Testis (tissue), 3 donors: ENCODE results near the gene DNAJC5. TPM values are rescaled to one million over a fixed set of nuclear protein-coding genes. Genes with fewer than 3 reads are reported as not detected.
"Not testable (repeated sequence)": the region's sequence is repeated elsewhere in the genome, so short reads cannot be mapped to it uniquely, and the experiment has no call there.

Source experiments
- DNase-seq: peaks from one replicate; pipeline ENCODE4 v3.0.0-alpha.2; 2019
- H3K27ac ChIP-seq, 2 donors: fragments of 200-600 bp; sonication (generic); one replicate each; pipeline ENCODE4 v1.5.1; 2019
- H3K27me3 ChIP-seq: fragments of 200-600 bp; sonication (generic); one replicate; pipeline ENCODE4 v1.5.1; 2019
- H3K36me3 ChIP-seq: fragments of 200-600 bp; sonication (generic); one replicate; pipeline ENCODE4 v1.5.1; 2017; ENCODE audit warnings: low read depth; ENCODE audit errors: missing control alignments
- H3K4me1 ChIP-seq: fragments of 200-600 bp; sonication (generic); one replicate; pipeline ENCODE4 v1.5.1; 2019
- H3K4me3 ChIP-seq, 2 donors: fragments of 200-600 bp; sonication (generic); one replicate each; pipeline ENCODE4 v1.5.1; 2017 to 2019
- H3K9me3 ChIP-seq: fragments of 200-600 bp; sonication (generic); one replicate; pipeline ENCODE4 v1.5.1; 2017
- POLR2A ChIP-seq: fragments of 450-650 bp; IDR thresholded peaks from one replicate; pipeline ENCODE4 v1.6.1; 2017; ENCODE audit warnings: antibody characterized with exemption, mild to moderate bottlenecking, moderate library complexity
- WGBS, 2 donors: methylation state at CpG; one replicate each; pipeline ENCODE4 v1.1.5; 2018; 5-methylcytosine and 5-hydroxymethylcytosine counted together
- intact Hi-C: fragments of 100-400 bp; cut with DNase I; formaldehyde crosslinking; loops from one replicate; pipeline ENCODE4 v1.15.1; 2023; ENCODE audit warnings: low total_unique reads
- polyA plus RNA-seq: library from polyadenylated mRNA; stranded (reverse); fragments of 350-450 nt; fragmentation: Illumina TruSeq; extraction: RNeasy Lipid Tissue Mini Kit (QIAGEN cat#74804); gene quantifications from one replicate; pipeline ENCODE4 v1.2.3, GENCODE V29; 2014; ENCODE audit warnings: low read depth, low replicate concordance; ENCODE audit not compliant: insufficient read depth
- total RNA-seq, 2 donors: library from RNA; depleted of rRNA; stranded (reverse); fragments of >200 nt; gene quantifications; one replicate each; pipeline ENCODE4 v1.2.3, GENCODE V29; 2016
- TF ChIP-seq, protein P1 (sequence below), 3 experiments: fragments of 450-650 bp in 2 of 3; fragments of 200-600 bp in 1 of 3; sonication (generic) in 1 of 3; IDR thresholded peaks; one replicate each; pipeline ENCODE4 v1.5.1; 2016 to 2019; ENCODE audit warnings: antibody characterized with exemption in 3 of 3, mild to moderate bottlenecking in 2 of 3, moderate library complexity in 1 of 3

Gene DNAJC5
- total and polyA plus RNA-seq, 3 donors from 2014 or later, result 35.6 to 64.8 (median 58.2) TPM

DNA sequence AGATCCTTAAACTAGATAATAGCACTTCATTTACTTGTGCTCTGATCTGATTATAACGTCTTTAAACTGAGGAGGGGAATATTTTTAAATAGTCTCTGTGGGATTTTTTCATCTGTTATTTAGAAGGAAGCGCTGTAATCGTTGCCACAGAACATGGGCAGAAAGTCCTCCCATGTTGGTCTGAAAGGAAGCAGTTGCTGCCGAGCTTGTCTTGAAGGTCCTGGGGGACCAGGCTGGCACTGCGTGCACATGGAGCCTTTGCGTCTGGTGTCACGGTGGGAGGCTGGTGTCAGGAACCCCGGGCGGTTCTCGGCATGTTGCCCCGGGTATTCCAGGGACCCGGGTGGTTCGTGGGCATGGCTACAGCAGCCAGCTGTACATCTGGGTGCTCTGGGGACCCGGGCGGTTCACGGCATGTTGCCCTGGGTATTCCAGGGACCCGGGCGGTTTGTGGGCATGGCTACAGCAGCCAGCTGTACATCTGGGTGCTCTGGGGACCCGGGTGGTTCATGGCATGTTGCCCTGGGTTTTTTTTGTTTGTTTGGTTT, 18.4 kb upstream of the DNAJC5 start:
- TF ChIP-seq, protein P1, sequence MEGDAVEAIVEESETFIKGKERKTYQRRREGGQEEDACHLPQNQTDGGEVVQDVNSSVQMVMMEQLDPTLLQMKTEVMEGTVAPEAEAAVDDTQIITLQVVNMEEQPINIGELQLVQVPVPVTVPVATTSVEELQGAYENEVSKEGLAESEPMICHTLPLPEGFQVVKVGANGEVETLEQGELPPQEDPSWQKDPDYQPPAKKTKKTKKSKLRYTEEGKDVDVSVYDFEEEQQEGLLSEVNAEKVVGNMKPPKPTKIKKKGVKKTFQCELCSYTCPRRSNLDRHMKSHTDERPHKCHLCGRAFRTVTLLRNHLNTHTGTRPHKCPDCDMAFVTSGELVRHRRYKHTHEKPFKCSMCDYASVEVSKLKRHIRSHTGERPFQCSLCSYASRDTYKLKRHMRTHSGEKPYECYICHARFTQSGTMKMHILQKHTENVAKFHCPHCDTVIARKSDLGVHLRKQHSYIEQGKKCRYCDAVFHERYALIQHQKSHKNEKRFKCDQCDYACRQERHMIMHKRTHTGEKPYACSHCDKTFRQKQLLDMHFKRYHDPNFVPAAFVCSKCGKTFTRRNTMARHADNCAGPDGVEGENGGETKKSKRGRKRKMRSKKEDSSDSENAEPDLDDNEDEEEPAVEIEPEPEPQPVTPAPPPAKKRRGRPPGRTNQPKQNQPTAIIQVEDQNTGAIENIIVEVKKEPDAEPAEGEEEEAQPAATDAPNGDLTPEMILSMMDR (IDR thresholded peaks at IDR 0.05), result no peak
- no peak for TF ChIP-seq POLR2A
- 88 to 91% methylated on average over 16 to 19 of the region's 19 CpGs for WGBS, 2 donors
- intact Hi-C loops, result no loop called here
- H3K36me3 ChIP-seq, result no peaks in the 10 kb centered on the region
- H3K27ac ChIP-seq, result no peak overlapping the region
- no peaks in the 10 kb centered on the region for H3K27me3 ChIP-seq
- no peak for DNase-seq
- no peak overlapping the region for H3K4me3 ChIP-seq
- no peaks in the 10 kb centered on the region for H3K9me3 ChIP-seq
- no peaks in the 10 kb centered on the region for H3K4me1 ChIP-seq

DNA sequence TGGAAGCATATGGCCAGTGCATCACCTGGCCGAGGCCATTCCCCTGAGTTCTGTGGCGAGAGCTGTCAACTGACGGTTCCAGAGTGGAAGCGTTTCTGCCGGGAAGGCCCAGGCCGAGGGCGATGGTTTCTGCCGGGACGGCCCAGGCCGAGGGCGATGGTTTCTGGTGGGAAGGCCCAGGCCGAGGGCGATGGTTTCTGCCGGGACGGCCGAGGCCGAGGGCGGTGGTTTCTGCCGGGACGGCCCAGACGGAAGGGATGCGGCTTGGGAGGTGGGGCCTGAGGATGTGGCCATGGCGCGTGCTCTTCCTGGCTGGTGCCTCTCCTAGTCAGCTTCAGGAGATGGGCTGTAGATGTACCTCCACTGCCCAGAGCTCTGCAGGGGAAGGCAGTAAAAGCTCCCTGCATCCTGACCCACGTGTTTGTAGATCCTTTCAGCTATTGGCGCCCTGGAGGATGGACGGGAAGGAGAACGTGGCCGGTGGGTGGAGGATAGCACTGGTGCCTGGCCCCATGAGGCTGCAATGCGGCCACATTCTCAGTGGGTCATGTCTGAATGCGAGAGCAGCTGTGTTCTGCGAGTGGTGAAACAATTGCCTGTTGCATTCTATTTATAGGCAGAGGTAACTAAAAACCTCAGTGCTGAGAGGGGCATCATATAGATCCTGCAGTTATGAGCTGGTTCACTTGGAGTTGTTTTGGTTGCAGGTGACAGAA, 17.0 kb upstream of the DNAJC5 start:
- intact Hi-C loops, result no loop called here
- Histone ChIP-seq H3K9me3 (no peaks in the 10 kb centered on the region), H3K36me3 (no peaks in the 10 kb centered on the region), H3K27me3 (no peaks in the 10 kb centered on the region), H3K4me1 (no peaks in the 10 kb centered on the region), H3K27ac (no peak overlapping the region), H3K4me3 (no peak overlapping the region)
- DNase-seq, result no peak
- 87 to 95% methylated on average over 21 to 32 of the region's 32 CpGs for WGBS, 2 donors
- TF ChIP-seq POLR2A, result no peak
- TF ChIP-seq, protein P1 (IDR thresholded peaks at IDR 0.05), result no peak

DNA sequence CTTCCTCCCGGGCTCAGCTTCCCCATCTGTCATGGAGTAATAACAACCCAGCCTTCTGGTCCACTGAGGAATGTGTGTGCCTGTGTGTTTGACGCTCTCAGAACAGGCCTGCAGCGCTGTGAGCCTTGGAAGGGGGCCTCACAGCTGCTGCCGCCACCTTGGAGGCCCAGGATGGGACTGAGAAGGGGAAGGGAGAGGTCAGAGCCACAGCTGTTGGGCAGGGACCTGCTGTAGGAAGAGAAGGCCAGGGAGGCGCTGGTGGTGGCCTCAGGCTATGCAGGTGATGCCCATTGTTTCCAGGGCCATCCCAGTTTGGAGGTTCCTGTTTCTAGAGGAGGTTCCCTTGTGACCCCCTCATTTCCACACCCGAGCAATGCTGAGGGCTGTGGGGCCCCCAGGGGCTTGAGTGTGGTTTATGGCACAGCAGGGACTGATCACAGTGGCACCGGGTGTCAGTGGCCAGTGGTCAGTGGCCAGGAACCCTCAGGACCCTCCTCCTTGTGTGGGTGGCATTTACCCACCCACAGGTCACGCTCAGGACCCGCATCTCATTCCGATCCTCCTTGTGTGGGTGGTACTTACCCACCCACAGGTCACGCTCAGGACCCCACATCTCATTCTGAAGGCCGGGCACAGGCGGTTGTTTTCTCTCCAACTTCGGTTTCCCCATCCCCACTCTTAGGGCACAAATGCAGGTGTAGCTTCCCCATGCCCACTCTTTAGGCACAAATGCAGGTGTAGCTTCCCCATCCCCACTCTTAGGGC, 15.8 kb upstream of the DNAJC5 start:
- H3K4me1 ChIP-seq, result no peaks in the 10 kb centered on the region
- TF ChIP-seq POLR2A, result no peak
- TF ChIP-seq, protein P1 (IDR thresholded peaks at IDR 0.05), result no peak
- intact Hi-C loops, result no loop called here
- H3K4me3 ChIP-seq, result no peak overlapping the region
- 89 to 93% methylated on average over 7 to 14 of the region's 14 CpGs for WGBS, 2 donors
- H3K27me3 ChIP-seq, result no peaks in the 10 kb centered on the region
- H3K27ac ChIP-seq, result no peak overlapping the region
- DNase-seq, result no peak
- H3K9me3 ChIP-seq, result no peaks in the 10 kb centered on the region
- H3K36me3 ChIP-seq, result no peaks in the 10 kb centered on the region

DNA sequence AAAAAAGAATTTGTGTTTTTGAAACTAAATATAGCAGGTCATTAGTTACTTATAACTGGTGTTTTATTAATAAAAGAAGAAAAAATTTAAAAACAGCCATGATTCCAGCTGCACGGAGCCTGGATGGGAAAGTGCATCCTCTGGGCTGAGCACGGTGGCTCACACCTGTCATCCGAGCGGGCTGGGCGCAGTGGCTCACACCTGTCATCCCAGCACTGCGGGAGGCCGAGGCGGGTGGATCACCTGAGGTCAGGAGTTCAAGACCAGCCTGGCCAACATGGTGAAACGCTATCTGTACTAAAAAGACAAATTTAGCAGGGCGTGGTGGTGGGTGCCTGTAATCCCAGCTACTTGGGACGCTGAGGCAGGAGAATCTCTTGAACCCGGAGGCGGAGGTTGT, 14.0 kb upstream of the DNAJC5 start:
- intact Hi-C loops, H3K9me3 ChIP-seq, H3K27me3 ChIP-seq, H3K27ac ChIP-seq, H3K36me3 ChIP-seq, DNase-seq, H3K4me3 ChIP-seq, H3K4me1 ChIP-seq: not testable (repeated sequence)
- WGBS, 2 donors, result 96% methylated on average over 13 of the region's 13 CpGs

DNA sequence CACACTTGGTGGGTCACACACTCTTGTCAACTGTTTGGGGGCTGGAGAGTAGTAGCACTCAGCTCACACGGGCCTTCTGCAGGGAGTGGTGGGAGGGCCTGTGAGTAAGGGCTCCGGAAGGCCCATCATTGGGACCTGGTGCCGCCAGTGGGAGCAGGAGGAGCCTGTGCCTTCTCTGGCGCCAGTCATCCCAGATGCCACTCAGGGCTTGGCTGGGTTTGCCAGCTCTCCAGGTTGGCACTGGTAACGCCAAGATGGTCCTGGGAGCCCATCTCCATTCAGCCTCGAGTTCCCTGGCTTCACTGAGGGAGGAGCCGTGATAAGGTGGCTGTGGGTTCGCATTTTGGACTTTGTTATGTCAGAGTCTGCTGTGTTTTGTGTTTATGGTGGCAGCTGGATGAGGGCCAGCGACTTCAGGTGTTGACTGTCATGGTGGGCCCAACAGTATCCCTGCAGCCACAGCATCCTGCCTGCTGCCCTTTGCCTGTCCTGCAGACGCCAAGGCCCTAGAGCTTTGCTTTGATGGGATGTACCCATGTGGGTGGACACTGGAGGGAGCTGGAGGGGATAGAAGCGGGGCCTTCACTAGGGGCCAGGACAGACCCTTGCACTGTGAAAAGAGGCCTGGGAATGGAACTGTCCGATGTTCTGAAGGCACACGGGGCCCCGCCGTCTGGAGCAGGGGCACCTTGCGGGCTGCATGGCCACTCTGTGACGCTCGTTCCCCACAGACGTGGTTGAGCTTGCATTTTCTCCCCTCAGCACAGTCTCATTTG, 13.3 kb upstream of the DNAJC5 start:
- H3K4me3 ChIP-seq, result no peak overlapping the region
- WGBS, 2 donors, result 84 to 85% methylated on average over 11 to 19 of the region's 19 CpGs
- intact Hi-C loops, result no loop called here
- no peaks in the 10 kb centered on the region for H3K36me3 ChIP-seq
- H3K4me1 ChIP-seq, result peaks cover under 1% of the 10 kb centered on the region
- H3K27me3 ChIP-seq, result no peaks in the 10 kb centered on the region
- H3K27ac ChIP-seq, result no peak overlapping the region
- DNase-seq, result no peak
- H3K9me3 ChIP-seq, result no peaks in the 10 kb centered on the region
- TF ChIP-seq, protein P1 (IDR thresholded peaks at IDR 0.05), result no peak
